Epithelial cell of esophagus (primary cell): ENCODE measurements around the gene ARL14.

Experiments
- DNase-seq: peaks from one replicate; pipeline ENCODE4 v3.0.0; 2010; ENCODE audit warnings: low read depth
- H3K4me3 ChIP-seq: 2 replicates; pipeline ENCODE4 v1.5.1; 2011; ENCODE audit warnings: mild to moderate bottlenecking, low read length, control low read depth
- CTCF ChIP-seq: IDR thresholded peaks from 2 replicates; pipeline ENCODE4 v1.5.1; 2011; ENCODE audit warnings: low read depth, mild to moderate bottlenecking, low read length, control low read depth, inconsistent platforms; ENCODE audit not compliant: insufficient read depth; ENCODE audit errors: missing control alignments

Gene ARL14

DNA sequence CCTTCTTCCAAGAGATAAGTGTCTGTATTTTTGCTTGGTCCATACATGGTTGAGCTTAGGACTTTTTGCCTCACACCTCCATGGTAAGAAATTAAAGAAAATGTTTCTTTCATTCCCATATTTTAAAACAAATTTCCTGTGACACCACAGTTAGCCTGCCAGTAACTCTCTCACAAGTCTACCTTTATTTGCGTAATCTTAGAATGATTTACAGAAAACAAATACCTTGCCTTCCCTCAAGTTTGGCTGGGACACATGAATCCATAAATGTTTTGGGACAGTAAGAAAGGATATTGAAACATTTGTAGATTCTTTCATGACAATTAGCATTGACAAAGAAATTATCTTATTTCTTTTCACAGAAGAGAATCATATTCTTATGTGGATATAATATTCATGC lies 3.8 kb upstream of the ARL14 start:
- no peak for DNase-seq
- no peak overlapping the region for H3K4me3 ChIP-seq
- TF ChIP-seq CTCF = no peak

- no peak for TF ChIP-seq CTCF
- no peak for DNase-seq
- H3K4me3 ChIP-seq = no peak overlapping the region
These were observed 1.3 kb upstream of the ARL14 start for GRCh38 chr3:160675566-160676124.

DNA sequence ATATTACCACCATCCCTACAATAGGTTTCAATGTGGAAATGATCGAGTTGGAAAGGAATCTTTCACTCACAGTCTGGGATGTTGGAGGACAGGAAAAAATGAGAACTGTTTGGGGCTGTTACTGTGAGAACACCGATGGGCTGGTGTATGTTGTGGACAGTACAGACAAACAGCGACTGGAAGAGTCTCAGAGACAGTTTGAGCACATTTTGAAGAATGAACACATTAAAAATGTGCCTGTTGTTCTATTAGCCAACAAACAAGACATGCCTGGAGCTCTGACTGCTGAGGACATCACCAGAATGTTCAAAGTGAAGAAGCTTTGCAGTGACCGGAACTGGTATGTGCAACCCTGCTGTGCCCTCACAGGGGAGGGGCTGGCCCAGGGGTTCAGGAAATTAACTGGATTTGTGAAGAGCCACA lies 510 bp downstream of the ARL14 start:
- TF ChIP-seq CTCF = no peak
- no peak overlapping the region for H3K4me3 ChIP-seq
- DNase-seq = peak; percentile 30

GRCh38 chr3:160678292-160678842 lies 1.4 kb downstream of the ARL14 start:
- DNase-seq = peak; percentile 32
- TF ChIP-seq CTCF = no peak
- H3K4me3 ChIP-seq = no peak overlapping the region

DNA sequence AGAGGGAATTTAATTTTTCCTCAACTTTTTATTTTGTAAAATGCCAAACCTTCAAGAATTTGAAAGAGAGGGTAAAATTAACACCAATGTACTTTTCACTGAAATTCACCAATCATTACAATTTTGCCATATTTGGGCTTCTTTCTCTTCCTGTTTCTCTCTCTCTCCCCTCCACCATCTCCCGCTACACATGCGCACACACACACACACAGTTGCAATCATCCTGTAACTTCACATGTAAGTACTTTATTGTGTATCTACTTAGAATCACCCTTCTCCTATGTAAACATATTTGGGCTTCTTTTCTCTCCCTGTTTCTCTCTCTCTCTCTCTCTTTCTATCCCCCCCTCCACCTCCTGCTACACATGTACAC lies 7.4 kb downstream of the ARL14 start:
- no peak overlapping the region for H3K4me3 ChIP-seq
- no peak for TF ChIP-seq CTCF
- no peak for DNase-seq

- TF ChIP-seq CTCF = peak; percentile 36
- DNase-seq = no peak
- H3K4me3 ChIP-seq = no peak overlapping the region
These were observed 8.3 kb downstream of the ARL14 start for GRCh38 chr3:160685144-160685766.
